GM12872 (cell line): ENCODE results near the gene IL1RAP.

Source experiments
- CTCF ChIP-seq: IDR thresholded peaks from 3 replicates; pipeline ENCODE4 v1.5.1; 2011; ENCODE audit warnings: low read depth, mild to moderate bottlenecking, low read length, moderate library complexity; ENCODE audit not compliant: insufficient read depth

IL1RAP gene

GRCh38 chr3:190543671-190544070 is 29.8 kb downstream of the IL1RAP start:
- no peak for TF ChIP-seq CTCF

DNA sequence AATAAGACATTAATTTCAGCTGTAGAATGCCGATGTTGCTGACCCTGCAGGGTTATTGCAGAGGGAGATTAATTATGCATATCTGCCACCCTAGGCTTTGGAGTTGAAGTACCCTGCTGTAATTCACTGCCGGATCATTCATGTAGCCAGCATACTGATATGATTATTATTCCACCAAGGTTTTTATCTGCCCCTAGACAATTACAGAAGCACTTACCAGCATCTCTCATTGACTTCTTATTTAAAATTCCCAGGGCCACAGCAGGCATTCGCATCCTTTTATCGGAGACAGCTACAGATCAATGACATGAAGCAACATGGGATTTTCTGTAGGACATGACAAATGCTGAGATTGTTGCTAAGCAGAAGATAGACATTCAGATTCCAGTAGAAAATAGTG is 31.3 kb downstream of the IL1RAP start:
- no peak for TF ChIP-seq CTCF

DNA sequence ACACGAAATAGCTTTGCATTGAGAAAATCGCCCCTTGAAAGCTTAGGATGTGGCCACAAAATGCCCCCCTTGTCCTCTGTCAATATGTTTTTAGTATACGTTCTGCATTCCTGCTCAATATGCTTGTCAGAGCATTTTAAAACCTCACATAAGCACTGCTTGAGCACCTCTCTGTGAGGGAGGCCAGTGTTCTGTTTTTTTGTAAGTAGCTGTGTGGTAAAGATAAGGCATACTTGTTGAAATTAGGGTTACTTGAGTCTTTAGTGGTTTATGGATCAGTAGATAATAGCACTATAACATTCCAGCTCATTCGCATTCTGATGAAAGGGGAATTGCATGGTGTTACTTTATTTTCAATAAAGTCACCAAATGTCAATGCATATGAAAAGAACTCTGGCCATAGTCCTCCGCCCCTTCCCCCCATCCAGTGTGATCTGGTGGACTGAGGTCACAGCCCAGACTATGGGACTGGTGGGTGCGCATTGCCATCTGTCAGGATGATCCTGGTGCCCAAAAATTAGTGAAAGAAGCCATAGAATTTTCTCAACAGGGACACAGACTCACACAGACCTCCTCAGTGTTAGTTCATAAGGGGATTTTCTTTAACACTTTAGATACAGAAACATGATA is 33.1 kb downstream of the IL1RAP start:
- no peak for TF ChIP-seq CTCF

- no peak for TF ChIP-seq CTCF
Measured at GRCh38 chr3:190548031-190548656, 34.3 kb downstream of the IL1RAP start.

DNA sequence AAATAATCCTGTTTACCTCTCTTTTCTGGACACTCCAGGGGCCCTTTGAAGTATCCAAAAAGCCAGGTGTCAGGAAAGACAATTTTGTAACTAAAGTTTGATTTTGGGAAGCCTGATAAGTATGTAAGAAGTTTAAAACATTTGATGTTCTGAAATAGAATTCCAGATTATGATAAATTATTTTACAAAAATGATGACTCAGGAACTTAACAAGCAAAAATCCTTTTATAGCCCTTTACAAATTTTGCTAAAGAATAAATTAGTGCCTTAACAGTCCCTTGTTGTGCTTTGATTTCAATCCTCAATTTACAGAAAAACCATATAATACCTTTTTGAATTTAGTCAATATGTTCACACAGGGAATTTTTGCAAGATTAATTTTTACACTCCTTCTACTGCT is 38.1 kb downstream of the IL1RAP start:
- no peak for TF ChIP-seq CTCF

DNA sequence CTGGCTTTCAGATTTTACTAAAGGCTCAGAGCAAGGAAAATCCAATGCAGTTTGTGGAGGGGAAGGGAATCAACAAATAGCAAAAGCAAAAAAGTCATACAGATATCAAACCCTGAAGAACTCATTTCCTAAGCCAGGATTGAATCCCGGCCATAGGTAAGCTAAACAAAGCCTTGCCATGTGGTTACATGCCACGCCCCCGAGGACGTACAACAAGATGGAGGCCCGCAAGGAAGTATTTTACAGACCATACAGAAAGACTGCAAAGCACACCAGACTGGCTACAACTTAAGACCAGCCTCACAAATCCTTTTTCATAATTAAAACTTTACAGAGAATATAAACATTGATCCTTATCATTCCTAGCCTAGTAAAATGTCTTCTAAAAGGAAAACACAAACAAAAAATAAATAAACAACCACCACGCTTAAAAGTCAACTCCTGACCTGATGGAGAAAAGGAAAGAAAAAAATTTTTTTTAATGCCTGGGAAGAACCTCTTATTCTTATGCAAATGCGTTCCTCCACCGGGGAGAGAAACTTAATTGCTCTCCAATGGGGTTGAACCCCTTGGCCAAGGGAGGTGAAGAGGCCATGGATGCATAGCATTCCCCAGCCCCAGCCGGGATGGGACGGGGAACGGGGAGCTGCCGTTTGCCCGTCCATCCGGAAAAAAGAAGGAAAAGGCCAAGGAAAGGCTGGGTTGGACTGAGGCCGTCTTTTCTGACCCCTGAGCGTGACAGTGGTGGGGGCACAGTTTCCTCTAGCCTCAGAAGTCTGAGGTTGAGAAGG is 39.3 kb downstream of the IL1RAP start:
- TF ChIP-seq CTCF: no peak

DNA sequence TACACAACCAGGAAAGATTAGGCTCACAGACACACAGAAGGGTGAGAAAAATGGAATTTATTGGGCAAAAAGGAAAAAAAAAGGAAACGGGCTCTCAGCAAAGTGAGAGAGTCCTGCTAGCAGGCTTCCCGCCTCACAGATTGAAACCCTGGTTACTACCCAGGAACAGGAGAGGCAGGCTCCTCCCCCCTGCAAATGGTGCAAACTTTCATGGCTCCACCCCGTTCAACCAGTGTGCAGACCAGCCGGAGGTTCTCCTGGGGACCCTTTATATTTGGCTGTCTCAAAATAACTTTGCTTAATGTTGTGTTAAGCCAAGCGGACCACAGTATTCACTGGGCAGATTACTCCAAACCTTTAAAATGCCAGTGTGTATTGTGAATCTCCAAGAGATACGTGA is 40.3 kb downstream of the IL1RAP start:
- no peak for TF ChIP-seq CTCF
